ENCODE measurements around the gene SRCAP. TPM values are rescaled to one million over a fixed set of nuclear protein-coding genes. Genes with fewer than 3 reads are reported as not detected.

SRCAP gene
- total RNA-seq, 4 donors from 2014 or later, result 50.4 to 109 (median 81.8) TPM

DNA sequence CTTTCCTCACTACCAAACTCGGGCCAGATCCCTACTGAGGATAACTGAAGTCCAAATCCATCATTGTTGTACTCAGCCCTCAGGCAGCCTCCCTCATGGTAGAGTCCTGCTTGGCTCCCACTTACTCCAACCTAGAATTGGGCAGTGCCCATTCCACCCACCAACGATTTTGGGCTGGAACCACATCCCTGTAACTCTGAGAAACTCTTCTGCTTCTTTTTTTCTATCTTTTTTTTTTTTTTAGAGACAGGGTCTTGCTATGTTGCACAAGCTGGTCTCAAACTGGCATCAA, 47.0 kb upstream of the SRCAP start:
- Histone ChIP-seq H3K4me3 (peak overlapping the region; percentile 62 to 89 (median 81)), H3K27ac (peak overlapping the region; percentile 89 to 95 (median 92))

DNA sequence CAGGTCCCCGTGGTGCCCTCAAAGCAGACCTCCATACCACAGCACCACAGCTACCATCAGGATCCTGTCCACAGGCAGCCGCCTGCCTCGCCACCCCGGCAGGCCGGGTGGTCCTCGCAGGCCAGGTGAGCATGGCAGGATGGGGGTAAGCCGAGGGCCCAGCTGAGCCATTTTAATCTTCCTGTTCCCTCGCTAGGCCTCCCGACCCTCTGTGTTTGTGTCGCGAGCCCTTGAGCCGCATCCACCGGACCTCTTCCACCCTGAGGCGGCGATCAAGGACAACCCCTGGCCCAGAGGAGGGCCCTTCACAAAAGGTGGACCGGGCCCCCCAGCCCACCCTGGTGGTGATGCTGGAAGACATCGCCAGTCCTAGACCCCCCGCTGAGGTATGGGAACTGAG, 46.3 kb upstream of the SRCAP start:
- DNase-seq, result no peak
- Histone ChIP-seq H3K9me3 (no peaks in the 10 kb centered on the region), H3K27ac (no peak overlapping the region), H3K4me1 (peaks cover 0 to 34% (median 10%) of the 10 kb centered on the region in 4 donors), H3K4me3 (no peak overlapping the region), H3K27me3 (no peaks in the 10 kb centered on the region), H3K36me3 (peaks cover 0 to 44% (median 2%) of the 10 kb centered on the region in 3 donors)
- TF ChIP-seq CTCF (IDR thresholded peaks at IDR 0.05) (no peak), POLR2A (IDR thresholded peaks at IDR 0.05) (no peak)

More for the DNA sequence above, 47.0 kb upstream of the SRCAP start:
- TF ChIP-seq POLR2A (IDR thresholded peaks at IDR 0.05), result no peak
- no peak for TF ChIP-seq CTCF (IDR thresholded peaks at IDR 0.05)
- Histone ChIP-seq H3K36me3 (peaks cover 0 to 44% (median 2%) of the 10 kb centered on the region in 3 donors), H3K4me1 (peaks cover 0 to 27% (median 4%) of the 10 kb centered on the region in 4 donors), H3K9me3 (no peaks in the 10 kb centered on the region), H3K27me3 (no peaks in the 10 kb centered on the region)
- DNase-seq, result no peak

DNA sequence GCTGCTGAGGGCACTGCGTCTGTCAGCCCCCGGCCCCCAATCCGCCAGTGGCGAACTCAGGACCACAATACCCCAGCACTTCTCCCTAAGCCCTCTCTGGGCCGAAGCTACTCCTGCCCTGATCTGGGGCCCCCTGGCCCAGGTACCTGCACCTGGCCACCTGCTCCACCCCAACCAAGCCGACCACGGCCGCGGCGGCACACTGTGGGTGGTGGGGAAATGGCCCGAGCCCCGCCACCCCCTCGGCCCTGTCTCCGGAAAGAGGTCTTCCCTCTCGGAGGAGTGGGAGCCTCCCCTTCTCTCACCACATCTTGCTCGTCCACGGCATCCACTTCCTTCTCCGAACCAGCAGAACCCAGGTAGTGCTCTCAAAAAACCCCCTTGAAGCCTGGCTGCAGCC, 44.1 kb upstream of the SRCAP start:
- Histone ChIP-seq H3K27ac (no peak overlapping the region), H3K36me3 (peaks cover 0 to 44% (median 2%) of the 10 kb centered on the region in 3 donors), H3K9me3 (no peaks in the 10 kb centered on the region), H3K27me3 (no peaks in the 10 kb centered on the region), H3K4me3 (no peak overlapping the region), H3K4me1 (peaks cover 0 to 29% (median 10%) of the 10 kb centered on the region in 4 donors)
- no peak for TF ChIP-seq CTCF (IDR thresholded peaks at IDR 0.05)
- no peak for TF ChIP-seq POLR2A (IDR thresholded peaks at IDR 0.05)
- DNase-seq, result no peak

GRCh38 chr16:30655815-30656347, 43.1 kb upstream of the SRCAP start:
- Histone ChIP-seq H3K9me3 (no peaks in the 10 kb centered on the region), H3K4me1 (peaks cover 0 to 38% (median 19%) of the 10 kb centered on the region in 4 donors), H3K4me3 (no peak overlapping the region), H3K27me3 (no peaks in the 10 kb centered on the region), H3K36me3 (peaks cover 0 to 44% (median 2%) of the 10 kb centered on the region in 3 donors), H3K27ac (no peak overlapping the region)
- no peak for TF ChIP-seq POLR2A (IDR thresholded peaks at IDR 0.05)
- no peak for TF ChIP-seq CTCF (IDR thresholded peaks at IDR 0.05)
- no peak for DNase-seq

GRCh38 chr16:30656388-30656787, 42.6 kb upstream of the SRCAP start:
- Histone ChIP-seq H3K4me3 (no peak overlapping the region), H3K9me3 (no peaks in the 10 kb centered on the region), H3K36me3 (peaks cover 0 to 47% (median 2%) of the 10 kb centered on the region in 3 donors), H3K27me3 (no peaks in the 10 kb centered on the region), H3K4me1 (peaks cover 4 to 43% (median 24%) of the 10 kb centered on the region in 4 donors), H3K27ac (peak overlapping the region in 2 of 4 donors; percentile 79 to 98)
- DNase-seq, result no peak
- no peak for TF ChIP-seq CTCF (IDR thresholded peaks at IDR 0.05)
- no peak for TF ChIP-seq POLR2A (IDR thresholded peaks at IDR 0.05)
